NCI-H460 (cell line): Measurements from ENCODE around the gene OSBPL1A. TPM values are rescaled to one million over a fixed set of nuclear protein-coding genes. Genes with fewer than 3 reads are reported as not detected.
A peak's percentile ranks its signal among the peaks of the same experiment; 100 is the strongest.

ENCODE experiments used
- DNase-seq: peaks from one replicate; pipeline ENCODE4 v3.0.0-alpha.2; 2016; ENCODE audit warnings: low read depth; ENCODE audit errors: extremely low read depth
- polyA plus RNA-seq: library from polyadenylated mRNA; depleted of rRNA; stranded (reverse); fragments of >200 nt; gene quantifications from 2 replicates; pipeline ENCODE4 v1.2.3, GENCODE V29; 2014; cell fraction: nucleus; rRNA removed
- total RNA-seq: library from RNA; depleted of rRNA; stranded (reverse); fragments of >200 nt; shearing (Covaris generic); gene quantifications from 2 replicates; pipeline ENCODE4 v1.2.3, GENCODE V29; 2014; rRNA removed

Gene OSBPL1A
- total RNA-seq: 23.6 and 25.2 TPM in 2 replicates
- polyA plus RNA-seq: 12.2 and 21.7 TPM in 2 replicates

DNA sequence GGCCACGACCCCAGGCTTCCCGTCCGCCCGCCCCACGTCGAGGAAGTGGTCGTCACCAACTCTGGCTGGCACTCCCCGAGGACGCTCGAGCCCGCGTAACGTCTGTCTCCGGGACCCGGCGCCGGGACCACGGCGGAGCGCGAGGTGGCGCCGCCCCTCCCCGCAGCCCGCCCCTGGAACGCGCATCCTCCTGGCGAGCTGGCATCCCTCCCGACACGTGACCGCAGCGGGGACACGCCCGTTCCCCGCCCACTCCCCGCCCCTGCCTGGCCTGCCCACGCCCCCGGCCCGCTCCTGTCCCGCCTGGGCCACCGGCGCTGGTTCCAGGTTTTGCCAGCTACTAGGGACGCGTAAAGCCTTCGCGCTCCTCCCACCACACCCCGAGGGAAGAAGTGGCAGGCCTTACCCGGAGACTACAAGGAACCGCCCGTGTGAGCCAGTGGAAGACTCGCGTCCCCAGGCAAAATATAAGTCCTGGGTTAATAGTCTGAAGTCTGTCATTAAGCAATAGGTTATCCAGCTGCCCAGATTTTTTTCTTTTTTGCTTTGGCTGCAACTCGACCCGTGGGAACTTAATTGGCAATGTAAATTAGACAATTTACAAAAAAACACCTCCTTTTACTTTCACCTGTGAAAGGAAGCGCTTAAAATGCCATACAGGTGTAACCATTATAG is at the start of gene OSBPL1A:
Gene OSBPL1A, minus strand, starts transcription at position 131 of the 675 bp plus-strand sequence. CDS start 20,291 bp downstream, outside the sequence.
- DNase-seq: peak; percentile 86

DNA sequence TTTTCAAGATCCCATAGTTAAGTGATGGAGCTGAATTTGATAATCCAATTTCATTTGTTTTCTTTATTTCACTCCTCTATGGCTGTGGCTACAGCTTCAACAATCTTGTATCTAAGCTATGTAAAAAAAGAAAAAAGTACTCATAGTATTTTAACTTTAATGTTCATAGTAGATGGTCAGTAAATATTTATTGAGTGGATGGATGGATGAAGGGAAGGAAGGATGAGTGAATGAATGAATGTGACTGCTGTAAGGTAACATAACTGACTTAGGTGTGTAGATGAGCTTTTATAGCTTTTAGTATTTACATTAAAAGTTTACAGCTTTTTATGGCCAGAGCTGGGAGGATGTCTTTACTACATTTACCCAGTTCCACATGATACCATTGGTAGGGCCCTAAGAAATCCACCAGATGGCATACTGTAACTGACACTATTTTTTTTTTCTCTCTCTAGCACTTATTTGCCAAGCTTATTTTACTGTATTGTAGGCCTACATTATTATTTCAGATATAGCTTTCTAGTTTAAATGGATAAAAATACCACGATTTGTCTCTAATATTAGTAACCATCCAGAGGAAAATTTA is 49.4 kb upstream of the OSBPL1A start:
- no peak for DNase-seq

DNA sequence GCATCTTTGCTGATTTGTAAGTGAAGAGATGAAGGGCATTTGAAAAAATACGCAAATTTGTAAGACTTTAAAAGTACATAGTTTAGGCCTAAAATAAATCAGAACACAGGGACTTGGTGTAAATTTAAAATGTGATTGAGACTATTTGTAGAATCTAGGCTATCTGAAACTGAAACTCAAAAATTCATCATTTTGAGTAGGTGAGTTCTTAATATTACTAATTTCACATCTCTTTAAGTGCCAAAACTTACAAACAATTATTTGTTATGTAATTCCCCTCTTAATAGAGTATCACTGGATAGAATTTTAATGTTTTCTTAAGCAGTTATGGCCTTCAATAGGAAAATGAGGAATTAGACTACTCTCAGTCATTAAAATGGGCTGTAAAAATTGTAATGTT is 48.8 kb upstream of the OSBPL1A start:
- no peak for DNase-seq

DNA sequence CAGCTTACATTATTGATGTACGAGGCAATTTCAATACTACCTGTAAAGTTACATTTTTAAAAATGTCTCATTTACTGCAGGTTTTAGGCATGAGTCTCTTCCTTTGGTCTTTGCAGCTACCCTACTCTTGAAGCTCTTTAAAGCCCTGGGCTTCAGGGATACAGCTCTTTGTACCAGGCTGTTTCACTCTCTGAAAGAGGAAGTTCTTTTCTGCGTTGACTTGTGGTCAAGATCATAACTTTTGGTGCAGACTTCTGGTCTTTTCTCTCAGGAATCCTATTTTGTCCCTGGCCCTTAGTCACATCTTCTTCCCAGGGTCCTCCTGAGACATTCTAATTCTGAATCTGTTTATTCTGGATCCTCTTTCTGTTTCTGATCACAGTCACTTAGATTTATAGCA is 46.2 kb upstream of the OSBPL1A start:
- no peak for DNase-seq

DNA sequence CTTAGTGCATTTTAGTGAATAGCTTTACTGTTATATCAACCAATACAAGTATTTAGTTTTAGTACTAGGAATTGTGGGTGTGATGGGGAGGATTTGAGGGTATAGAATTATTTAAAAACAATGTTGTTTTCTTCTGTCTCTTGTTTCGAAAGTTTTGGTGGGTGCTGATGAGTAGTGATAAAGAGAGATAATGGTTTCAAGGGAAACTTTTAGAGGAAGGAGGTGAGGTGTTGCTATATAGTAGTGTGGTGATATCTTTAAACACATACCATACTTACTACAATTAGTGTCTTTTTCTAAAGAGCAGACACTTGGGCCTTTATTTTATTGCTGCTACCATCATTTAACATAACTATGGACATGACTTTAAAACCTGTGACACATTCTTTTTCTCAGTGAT is 39.3 kb upstream of the OSBPL1A start:
- no peak for DNase-seq

DNA sequence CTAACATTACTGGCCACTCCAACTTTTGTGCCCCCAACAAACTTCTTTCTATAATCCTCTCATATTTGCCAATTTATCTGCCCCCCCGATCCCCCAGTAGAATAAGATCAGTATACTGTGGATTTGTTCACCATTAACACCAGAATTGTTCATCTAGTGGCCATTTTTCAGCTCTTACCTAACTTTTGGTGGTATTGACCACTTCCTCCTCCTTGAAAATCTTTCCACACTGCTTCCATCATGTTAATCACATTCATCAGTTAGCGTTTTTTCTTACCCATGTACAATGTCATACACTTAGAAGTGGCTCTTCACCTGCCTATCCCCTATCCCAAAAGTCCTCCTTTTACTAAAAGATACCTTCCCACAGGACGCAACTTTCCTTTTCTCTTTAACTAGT is 35.0 kb upstream of the OSBPL1A start:
- DNase-seq: no peak

DNA sequence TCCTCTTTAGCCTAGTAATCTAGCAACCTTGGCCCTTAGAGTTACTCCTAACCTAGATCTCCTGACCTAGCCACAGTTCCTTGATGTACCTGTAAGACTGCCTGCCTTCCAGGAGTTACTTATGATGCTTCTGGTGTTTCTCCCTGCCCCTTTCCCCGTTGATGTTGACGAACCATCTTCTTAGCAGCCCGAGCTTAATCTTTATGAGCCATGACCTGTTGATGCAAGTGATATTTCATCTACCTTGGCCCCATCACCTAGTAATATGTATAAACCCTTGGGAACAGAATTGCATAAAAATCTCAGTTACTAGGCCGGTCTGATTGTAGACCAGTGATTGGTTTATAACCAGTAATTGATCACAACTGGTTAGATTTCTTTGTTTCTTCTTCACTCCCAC is 31.6 kb upstream of the OSBPL1A start:
- DNase-seq: no peak

DNA sequence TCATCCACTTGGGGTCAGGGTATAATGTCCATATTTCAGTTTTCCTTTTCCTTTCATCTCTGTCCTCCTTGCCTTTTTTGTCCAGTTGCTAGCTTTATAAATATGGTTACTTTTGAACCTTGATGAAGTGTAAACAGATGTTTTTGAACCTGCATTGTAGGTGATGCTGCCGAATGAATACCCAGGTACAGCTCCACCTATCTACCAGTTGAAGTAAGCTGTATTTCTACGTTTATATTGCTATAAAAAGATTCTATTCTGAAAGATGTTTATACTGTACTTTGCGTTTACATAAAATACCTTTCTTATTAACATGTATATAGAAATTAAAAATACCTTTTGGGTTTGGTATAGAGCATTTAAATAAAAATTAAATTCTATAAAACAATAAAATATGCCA is 31.1 kb upstream of the OSBPL1A start:
- no peak for DNase-seq

DNA sequence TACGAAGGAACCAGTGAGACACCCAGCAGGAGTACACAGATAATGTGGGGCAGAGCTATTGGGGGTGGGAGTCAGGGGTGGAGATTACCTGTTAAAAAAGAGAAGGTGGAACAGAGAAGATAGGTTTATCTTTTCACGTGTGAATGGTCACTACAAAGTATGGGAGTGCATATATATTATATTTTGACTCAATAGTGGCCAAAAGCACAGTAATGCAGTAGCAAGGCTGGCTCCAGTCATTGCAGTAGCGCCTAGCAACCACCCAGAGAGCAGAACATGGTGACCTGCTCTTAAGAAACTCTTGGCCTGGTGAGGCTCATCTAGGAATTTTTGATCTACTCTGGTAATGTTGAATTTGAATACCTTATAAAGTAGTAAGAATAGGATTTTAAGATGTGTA is 29.9 kb upstream of the OSBPL1A start:
- DNase-seq: no peak

DNA sequence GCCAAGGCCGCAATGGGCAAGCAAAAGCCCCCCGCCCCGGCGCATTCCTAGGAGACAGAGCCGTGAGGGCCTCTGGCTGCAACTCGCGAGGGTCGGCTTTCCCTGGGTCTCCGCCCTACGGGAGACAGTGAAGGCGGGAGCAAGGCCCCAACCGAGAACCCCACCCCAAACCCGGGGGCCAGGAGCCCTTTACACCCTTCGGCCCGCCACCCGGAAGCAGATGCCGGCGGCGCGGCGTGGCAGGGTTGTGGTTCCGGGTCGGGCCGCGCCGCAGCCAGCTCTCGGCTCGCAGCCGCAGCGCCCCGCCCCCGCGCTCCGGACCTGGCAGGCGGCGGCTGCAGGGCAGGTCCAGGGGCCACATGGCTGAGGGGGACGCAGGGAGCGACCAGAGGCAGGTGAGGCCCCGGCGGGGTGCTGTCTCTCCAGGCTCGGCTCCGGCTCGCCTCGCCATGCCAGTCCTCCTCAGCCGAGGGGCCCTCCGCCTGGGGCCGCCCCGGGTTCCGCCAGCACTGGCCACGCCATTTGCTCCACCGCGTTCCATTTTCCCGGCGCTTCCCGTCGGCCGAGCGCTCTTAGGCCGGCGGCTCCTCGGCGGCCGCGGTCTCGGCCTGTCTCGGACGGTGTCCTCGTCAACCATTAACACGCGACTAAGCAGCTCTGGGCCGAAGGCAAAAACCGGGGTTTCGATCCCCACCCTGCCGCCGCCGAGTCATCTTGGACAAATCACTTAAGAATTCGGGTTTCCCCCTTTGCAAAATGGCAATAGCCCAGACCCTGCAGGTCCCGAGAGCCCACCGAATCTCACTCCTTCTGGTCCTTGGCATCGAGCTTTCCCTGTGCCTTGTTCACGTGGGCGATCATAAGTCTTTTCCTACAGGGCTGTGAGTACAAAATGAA is 29.0 kb upstream of the OSBPL1A start, which contains the start of gene IMPACT:
Gene IMPACT, plus strand, starts transcription at position 273 of the 897 bp plus-strand sequence. Its CDS starts 87 bp downstream, at position 360.
- DNase-seq: peak; percentile 69

DNA sequence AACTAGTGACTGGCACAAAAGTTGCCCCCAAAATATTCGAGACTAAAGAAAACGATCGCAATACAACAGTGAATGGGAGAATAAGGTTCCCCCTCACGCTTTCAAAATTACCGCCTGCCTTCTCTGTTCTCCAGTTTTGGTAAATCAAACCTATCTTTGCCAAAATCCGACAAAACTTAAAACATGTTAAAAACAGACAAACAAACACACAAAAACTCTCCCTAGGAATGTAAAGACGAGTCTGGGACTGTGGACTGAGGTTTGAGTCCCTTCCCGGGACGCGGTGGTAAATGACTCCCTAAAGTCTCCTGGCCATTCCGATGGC is 28.4 kb upstream of the OSBPL1A start:
- no peak for DNase-seq

DNA sequence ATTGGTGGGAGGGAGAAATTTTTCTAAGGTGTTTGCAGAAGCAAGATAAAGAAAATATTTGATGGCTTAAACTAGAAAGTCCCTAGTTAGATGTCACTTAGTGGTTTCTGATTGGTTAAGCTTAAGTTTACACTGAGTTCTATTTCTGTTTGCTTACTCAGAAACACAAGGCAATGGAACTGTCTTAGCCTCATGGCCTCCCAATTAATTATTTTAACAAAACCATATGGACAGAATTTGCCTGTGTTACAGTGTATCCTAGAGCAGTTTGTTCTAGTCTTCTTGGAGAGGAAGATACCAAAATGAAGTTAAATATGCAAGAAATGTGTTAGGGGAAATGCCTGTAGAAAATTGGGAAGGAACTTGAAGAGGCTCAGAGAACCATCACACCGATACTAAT is 24.2 kb upstream of the OSBPL1A start:
- no peak for DNase-seq

DNA sequence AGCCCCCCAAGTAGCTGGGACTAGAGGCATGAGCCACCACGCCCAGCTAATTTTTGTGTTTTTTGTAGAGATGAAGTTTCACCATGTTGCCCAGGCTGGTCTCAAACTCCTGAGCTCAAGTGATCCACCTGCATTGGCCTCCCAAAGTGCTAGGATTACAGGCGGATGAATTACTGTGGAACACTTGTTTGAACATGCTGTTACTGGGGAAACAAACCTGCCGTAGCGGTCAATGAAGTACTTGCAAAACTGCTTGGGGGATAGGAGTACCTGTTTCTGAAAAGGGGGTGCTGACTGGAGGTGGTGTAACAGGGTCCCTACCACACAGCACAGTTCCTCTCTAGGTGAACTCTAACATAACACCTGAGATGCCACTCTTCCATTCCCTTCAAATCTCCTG is 22.9 kb upstream of the OSBPL1A start:
- no peak for DNase-seq

DNA sequence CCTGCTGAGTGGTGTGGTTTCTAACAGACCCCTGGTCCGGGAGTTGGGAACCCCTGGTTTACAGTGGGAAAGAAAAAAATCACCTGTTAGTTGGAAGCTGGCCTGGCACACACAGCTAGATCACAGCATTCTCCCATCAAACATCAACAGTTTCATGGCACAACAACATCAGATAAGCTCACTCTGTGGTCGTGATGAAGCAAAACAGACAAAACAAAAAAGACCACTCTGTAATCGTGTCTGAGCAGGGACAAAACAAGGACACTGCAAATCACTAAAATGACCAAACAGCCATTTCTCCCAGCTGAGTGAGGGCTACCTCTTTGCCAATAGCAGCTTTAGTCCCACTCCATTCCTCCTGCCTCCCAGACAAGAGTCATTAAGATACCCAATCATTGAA is 19.9 kb upstream of the OSBPL1A start:
- DNase-seq: no peak

DNA sequence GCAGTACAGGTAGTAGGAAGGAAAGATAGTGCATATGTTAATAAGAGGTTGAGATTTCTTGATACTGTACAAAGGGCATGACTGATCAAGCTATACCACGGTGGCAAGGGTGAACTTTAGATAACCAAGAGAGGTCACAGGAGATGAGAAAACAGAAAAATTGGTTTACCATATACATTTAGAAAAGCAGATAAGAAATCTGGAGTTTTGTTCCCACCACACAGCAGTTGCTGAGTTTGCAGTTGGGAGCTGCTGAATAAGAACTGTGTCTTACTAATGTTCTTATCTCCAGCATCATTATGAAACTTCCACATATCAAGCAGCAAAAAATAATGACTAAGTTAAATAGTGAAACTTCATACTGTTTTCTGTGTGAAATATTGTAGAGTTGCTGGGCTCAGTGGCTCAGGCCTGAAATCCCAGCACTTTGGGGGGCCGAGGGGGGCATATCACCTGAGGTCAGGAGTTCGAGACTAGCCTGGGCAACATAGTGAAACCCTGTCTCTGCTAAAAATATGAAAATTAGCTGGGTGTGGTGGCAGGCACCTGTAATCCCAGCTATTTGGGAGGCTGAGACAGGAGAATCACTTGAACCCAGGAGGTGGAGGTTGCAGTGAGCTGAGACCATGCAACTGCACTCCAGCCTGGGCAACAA is 16.9 kb upstream of the OSBPL1A start:
- no peak for DNase-seq

DNA sequence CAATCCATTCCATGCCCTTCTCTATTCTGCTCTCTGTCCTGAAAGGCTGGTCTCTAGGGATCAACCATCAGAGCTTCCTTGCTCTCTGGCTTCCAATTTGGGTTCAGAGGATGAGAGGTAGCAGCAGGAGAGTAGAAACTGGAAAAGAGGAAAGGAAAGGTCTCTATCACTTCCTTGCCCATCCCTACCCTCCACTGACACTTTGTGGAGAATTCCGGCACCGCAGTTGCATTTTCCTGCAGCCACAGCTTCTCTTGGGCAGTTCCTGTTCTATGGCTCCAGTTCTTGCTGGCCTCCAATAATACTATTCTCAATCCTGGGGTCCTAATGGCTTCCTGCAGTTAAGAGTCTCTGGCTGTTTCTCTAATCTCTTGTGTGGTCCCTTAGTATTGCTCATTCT is 15.5 kb upstream of the OSBPL1A start:
- no peak for DNase-seq

DNA sequence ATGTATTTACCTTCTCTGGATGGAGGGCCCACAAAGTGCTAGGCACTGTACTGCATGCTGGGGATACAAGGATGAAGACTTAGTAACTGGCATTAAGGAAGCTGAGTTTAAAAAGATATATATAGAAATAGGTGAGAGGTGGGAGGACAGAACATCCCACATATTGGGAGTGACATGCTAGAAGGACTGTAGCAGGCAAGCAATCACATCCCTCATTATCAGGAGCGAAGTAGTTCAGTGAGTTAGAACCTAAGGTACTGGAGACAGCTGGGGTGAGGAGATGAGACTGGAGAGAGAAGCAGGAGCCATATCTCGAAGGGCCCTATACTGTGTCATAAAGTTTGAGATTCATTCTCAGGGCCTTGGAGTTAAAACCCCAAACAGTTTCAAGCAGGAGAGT is 10.9 kb upstream of the OSBPL1A start:
- no peak for DNase-seq

DNA sequence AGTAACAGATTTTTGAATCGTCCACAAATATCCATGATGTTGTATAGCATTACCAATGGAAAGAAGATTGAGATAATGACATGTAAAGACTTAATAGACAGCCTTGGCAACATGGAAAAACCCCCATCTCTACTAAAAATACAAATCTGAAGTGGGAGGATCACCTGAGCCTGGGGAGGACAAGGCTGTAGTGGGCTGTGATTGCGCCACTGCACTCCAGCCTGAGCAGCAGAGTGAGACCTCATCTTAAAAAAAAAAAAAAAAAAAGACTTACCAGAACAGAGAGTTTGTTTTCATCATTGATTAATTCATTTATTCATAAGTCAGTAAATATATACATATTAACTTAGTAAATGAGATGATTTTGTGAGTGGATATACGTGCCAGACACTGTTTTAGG is 7.0 kb upstream of the OSBPL1A start:
- DNase-seq: no peak

DNA sequence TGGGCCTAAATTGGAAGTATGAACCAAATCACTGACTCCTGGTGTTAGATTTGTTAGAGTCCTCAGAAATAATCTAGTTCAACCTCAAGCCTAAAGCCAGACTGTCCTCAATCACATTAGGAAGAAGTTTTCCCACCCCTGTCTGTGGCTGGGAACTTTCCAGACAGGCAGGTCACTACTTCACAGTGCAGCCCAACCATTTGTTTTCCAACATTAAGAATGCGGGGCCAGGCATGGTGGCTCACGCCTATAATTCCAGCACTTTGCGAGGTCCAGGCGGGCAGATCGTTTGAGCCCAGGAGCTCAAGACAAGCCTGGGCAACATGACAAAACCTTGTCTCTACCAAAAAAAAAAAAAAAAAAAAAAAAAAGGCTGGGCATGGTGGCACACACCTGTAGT is 5.5 kb upstream of the OSBPL1A start:
- DNase-seq: no peak

DNA sequence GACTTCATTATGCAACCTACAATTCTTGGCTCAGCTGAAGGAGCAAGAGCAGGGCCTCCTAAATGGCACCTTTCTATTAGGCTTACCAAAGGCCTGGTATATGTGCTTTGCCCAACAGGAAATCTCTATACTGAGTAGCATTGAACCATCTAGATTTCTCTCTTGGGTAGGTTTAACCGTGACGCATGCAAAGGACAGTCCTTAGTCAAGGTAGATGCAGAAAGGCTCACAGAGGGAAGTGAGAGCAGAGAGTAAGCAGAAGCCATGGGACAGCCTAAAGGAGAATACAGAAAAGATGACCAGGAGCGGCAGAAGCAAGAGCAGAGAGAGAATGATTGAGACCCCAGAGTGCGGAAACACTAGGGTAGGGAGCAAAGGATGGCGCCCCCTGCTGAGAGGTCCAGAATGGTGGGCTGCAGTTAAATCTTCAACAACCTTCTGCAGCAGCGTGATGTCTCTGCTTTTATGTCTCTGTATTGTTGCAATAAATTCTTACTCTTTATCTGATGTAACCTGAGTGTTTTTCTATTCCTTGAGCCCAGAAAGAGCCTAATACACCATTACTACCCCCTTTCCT is 4.7 kb upstream of the OSBPL1A start:
- no peak for DNase-seq

DNA sequence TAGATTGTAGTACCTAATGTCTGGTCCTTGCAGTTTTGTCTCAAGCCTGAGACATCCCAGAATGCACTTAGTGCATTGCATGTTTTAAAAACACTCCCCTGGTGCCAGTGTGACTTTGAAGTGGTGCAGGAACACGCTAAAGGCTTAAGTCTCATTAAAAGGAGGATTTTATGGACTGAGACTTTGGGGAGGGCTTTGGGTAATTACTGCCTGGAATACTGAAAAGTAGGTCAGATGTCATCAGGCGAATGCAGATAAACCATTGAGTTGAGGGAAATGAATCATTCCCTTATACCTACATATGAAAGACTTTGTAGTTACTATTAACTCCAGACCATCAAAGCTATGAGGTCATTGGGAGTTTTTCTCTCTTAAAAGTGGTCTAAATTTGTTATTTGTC is 3.0 kb upstream of the OSBPL1A start:
- no peak for DNase-seq
